ENCODE data around the gene MDP1.
"Not testable (repeated sequence)": the region's sequence is repeated elsewhere in the genome, so short reads cannot be mapped to it uniquely, and the experiment has no call there.

DNA sequence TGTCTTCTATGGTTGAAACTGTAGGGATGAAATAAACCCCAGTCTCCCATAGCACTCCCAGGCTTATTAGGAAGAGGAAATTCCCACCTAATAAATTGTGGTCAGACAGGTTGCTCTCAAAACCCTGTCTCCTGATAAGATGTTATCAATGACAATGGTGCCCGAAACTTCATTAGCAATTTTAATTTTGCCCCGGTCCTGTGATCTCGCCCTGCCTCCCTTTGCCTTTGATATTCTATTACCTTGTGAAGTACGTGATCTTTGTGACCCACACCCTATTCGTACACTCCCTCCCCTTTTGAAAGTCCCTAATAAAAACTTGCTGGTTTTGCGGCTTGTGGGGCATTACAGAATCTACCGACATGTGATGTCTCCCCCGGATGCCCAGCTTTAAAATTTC lies 13.3 kb downstream of the MDP1 start:
- TF ChIP-seq, protein P1, sequence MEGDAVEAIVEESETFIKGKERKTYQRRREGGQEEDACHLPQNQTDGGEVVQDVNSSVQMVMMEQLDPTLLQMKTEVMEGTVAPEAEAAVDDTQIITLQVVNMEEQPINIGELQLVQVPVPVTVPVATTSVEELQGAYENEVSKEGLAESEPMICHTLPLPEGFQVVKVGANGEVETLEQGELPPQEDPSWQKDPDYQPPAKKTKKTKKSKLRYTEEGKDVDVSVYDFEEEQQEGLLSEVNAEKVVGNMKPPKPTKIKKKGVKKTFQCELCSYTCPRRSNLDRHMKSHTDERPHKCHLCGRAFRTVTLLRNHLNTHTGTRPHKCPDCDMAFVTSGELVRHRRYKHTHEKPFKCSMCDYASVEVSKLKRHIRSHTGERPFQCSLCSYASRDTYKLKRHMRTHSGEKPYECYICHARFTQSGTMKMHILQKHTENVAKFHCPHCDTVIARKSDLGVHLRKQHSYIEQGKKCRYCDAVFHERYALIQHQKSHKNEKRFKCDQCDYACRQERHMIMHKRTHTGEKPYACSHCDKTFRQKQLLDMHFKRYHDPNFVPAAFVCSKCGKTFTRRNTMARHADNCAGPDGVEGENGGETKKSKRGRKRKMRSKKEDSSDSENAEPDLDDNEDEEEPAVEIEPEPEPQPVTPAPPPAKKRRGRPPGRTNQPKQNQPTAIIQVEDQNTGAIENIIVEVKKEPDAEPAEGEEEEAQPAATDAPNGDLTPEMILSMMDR (conservative IDR thresholded peaks at IDR 0.05; ENCODE audit: low read length): not testable (repeated sequence)
- TF ChIP-seq EZH2phosphoT487 (IDR thresholded peaks at IDR 0.05; ENCODE audit: borderline replicate concordance): not testable (repeated sequence)
